GM12875 (cell line): ENCODE results near the gene SLC35E2B.

Source experiments
- H3K4me3 ChIP-seq: one replicate; pipeline ENCODE4 v1.5.1; 2011; ENCODE audit warnings: low read depth, low read length, control low read depth
- TF ChIP-seq, protein P1 (sequence below): IDR thresholded peaks from 2 replicates; pipeline ENCODE4 v1.5.1; 2011; ENCODE audit warnings: low read depth, mild to moderate bottlenecking, control low read depth, inconsistent platforms, low read length, moderate library complexity, borderline replicate concordance; ENCODE audit not compliant: insufficient read depth

The SLC35E2B gene

DNA sequence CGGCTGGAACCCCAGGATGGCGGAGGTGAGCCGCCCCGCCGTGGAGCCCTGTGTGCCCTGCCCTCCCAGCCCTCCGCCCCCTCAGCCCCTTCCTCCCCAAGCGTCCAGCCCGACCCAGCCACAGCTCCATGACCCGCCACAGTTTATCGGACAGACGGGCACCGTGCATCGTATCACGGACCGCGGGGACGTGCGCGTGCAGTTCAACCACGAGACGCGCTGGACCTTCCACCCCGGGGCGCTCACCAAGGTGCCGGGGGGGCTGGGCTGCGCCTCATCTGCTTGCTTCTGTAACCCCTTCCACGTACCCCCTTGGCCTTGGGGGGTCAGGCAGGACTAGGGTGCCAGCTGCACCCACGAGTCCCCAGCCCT is 67.2 kb downstream of the SLC35E2B start:
- TF ChIP-seq, protein P1, sequence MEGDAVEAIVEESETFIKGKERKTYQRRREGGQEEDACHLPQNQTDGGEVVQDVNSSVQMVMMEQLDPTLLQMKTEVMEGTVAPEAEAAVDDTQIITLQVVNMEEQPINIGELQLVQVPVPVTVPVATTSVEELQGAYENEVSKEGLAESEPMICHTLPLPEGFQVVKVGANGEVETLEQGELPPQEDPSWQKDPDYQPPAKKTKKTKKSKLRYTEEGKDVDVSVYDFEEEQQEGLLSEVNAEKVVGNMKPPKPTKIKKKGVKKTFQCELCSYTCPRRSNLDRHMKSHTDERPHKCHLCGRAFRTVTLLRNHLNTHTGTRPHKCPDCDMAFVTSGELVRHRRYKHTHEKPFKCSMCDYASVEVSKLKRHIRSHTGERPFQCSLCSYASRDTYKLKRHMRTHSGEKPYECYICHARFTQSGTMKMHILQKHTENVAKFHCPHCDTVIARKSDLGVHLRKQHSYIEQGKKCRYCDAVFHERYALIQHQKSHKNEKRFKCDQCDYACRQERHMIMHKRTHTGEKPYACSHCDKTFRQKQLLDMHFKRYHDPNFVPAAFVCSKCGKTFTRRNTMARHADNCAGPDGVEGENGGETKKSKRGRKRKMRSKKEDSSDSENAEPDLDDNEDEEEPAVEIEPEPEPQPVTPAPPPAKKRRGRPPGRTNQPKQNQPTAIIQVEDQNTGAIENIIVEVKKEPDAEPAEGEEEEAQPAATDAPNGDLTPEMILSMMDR, result no peak
- no peak overlapping the region for H3K4me3 ChIP-seq

DNA sequence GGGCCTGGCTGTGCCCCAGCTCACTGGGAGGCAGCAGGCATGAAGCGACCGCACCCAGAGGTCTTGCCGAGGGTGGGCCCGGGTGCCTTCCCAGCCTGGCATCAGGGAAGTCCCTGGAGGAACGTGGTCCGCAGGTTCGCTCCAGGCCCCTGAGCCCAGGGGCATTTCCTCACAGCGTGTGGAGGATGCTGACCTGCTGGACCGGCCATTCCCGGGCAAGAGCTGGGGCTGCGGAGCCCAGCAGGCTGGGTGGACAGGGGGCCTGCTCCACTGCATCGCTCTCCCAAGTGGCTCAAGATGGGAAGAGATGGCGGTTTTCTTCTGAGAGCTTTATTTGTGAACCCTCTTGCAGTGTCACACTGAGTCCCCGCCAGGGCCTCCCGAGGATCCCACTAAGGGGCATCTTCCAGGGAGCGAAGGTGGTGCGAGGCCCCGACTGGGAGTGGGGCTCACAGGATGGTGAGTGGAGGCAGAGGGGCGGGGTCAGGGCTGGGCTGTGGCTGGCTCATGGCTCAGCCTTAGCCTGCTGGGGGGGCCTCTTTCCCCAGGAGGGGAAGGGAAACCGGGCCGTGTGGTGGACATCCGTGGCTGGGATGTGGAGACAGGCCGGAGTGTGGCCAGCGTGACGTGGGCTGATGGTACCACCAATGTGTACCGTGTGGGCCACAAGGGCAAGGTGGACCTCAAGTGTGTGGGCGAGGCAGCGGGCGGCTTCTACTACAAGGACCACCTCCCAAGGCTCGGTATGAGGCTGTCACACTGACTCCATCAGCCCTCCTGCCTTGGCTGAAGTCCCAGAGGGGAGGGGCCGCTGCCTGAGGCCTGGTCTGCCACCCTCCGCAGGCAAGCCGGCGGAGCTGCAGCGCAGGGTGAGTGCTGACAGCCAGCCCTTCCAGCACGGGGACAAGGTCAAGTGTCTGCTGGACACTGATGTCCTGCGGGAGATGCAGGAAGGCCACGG is 67.9 kb downstream of the SLC35E2B start:
- no peak overlapping the region for H3K4me3 ChIP-seq

DNA sequence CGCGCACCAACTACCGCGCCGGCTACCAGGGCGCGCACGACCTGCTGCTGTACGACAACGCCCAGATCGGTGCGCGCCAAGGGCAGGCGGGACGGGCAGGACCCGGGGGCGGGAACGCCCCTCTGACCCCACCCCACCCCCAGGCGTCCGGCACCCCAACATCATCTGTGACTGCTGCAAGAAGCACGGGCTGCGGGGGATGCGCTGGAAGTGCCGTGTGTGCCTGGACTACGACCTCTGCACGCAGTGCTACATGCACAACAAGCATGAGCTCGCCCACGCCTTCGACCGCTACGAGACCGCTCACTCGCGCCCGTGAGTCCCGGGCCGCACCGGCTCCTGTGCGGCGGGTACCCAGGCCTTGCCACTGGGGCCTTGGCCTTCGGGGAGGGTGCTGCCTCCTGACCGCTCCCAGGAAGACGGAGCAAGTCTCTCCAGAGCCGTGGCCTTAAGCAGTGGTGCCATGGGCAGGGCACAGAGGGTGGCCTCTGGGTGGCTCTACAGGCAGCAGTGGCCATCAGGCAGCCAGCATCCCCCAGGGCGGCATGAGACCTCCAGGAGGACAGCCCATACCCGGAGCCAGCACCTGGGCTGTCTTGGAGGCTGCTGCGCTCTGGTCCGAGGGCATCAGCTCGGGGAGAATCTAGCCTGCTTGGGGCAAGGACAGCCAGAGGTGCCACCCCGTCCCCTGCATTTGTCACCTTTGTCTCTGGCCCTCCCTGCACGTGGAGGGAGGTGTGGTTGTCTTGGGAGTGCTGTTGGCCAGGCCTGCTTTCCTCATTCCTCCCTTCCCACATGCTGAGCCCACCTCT is 68.8 kb downstream of the SLC35E2B start:
- no peak overlapping the region for H3K4me3 ChIP-seq
- TF ChIP-seq, protein P1, result no peak

More for the DNA sequence above, 67.9 kb downstream of the SLC35E2B start:
- TF ChIP-seq, protein P1, result no peak

DNA sequence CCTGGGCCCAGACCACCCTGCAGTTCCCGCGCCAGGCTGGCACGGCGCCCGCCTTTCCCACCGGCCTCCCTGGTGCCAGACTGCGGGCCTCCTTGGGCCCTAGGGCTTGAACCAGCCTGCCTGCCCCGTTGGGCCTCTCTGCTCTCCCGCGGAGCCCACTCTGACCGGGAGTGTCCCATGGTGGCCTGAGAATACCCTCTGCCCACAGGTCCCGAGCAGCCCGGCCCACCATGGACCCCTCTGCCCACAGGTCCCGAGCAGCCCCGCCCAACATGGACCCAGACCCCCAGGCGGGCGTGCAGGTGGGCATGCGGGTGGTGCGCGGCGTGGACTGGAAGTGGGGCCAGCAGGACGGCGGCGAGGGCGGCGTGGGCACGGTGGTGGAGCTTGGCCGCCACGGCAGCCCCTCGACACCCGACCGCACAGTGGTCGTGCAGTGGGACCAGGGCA is 69.4 kb downstream of the SLC35E2B start:
- H3K4me3 ChIP-seq, result no peak overlapping the region
- TF ChIP-seq, protein P1, result no peak

DNA sequence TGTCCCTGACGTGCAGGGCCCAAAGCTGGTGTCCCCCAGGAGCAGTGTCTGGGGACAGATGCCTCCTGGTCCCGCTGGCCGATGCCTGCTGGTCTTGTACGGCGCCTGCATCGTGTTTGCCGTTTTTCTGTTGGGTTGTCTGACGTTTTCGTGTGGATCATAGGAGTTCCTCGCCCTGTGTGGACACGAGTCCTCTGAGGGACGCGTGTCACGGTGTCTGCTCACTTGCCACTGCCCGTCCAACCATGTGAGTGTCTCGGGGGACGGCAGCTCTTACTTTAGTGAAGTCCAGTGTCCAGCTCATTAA is 69.9 kb downstream of the SLC35E2B start:
- TF ChIP-seq, protein P1, result no peak
- no peak overlapping the region for H3K4me3 ChIP-seq

DNA sequence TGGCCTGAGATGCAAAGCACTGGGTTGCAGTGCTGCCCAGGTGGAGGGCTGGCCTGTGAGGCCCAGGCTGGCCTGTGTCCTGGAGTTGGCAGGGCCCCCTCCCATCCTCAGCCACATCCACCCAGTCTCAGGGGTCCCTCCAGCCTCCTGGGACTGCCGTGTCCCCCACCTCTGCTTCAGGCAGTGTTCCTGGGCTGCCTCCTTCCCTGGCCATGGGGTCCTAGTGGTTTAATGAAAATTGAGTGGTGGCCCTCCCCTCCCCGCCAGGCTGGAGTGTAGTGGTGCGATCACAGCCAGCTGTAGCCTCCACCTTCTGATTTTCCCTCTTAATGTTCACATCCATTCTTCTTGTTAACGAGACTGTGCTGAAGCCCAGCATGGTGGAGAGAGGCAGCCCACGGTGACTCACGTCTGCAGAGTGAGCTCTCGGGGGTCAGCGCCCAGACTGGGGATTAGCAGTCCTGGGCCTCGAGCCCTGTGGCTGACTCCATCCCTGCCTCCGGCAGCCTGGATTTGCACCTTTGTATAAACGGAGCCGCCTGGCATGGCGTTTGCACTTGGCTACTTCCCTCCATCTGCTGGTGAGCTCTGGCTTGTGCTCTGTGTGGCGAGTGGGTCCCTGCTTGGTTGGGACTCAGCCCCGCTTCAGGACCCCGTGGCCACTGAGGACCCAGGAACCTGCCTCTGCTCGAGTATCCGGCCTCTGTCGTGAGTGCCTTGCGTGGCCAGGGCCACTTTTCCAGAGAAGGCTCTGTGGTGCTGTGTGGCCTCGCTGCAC is 70.4 kb downstream of the SLC35E2B start:
- TF ChIP-seq, protein P1, result no peak
- no peak overlapping the region for H3K4me3 ChIP-seq
